KMS-11 (cell line): ENCODE measurements around the gene SLC1A7.

Source experiments
- H2AFZ ChIP-seq: fragments of 200-600 bp; sonication (generic); 2 replicates; pipeline ENCODE4 v1.6.1; 2016; ENCODE audit warnings: antibody characterized with exemption, mixed run types, low read depth
- H3K27ac ChIP-seq: fragments of 200-600 bp; sonication (generic); 2 replicates; pipeline ENCODE4 v1.6.1; 2016; ENCODE audit warnings: mild to moderate bottlenecking, mixed run types
- H3K27me3 ChIP-seq: fragments of 200-600 bp; sonication (generic); 2 replicates; pipeline ENCODE4 v1.6.1; 2017; ENCODE audit warnings: mild to moderate bottlenecking, low read depth, mixed run types, moderate library complexity; ENCODE audit not compliant: insufficient read depth
- H3K36me3 ChIP-seq: fragments of 200-600 bp; sonication (generic); 2 replicates; pipeline ENCODE4 v1.6.1; 2017; ENCODE audit warnings: mild to moderate bottlenecking, mixed run types; ENCODE audit not compliant: insufficient read depth
- H3K4me1 ChIP-seq: fragments of 200-600 bp; sonication (generic); 2 replicates; pipeline ENCODE4 v1.6.1; 2016; ENCODE audit warnings: mild to moderate bottlenecking, low read depth, mixed run types; ENCODE audit not compliant: poor library complexity, severe bottlenecking
- H3K4me2 ChIP-seq: fragments of 200-600 bp; sonication (generic); 2 replicates; pipeline ENCODE4 v1.7.0; 2016; ENCODE audit warnings: mild to moderate bottlenecking, mixed run types
- H3K4me3 ChIP-seq: fragments of 200-600 bp; sonication (generic); IDR thresholded peaks from 2 replicates; pipeline ENCODE4 v1.6.1; 2017; ENCODE audit warnings: low read depth, low read length, mixed read lengths; ENCODE audit not compliant: insufficient read depth
- H3K79me2 ChIP-seq: fragments of 200-600 bp; sonication (generic); 2 replicates; pipeline ENCODE4 v1.6.1; 2016; ENCODE audit warnings: low read depth, mixed run types; ENCODE audit not compliant: insufficient read depth
- H3K9ac ChIP-seq: fragments of 200-600 bp; sonication (generic); 2 replicates; pipeline ENCODE4 v1.6.1; 2016; ENCODE audit warnings: mild to moderate bottlenecking, mixed run types
- H4K20me1 ChIP-seq: fragments of 200-600 bp; sonication (generic); 2 replicates; pipeline ENCODE4 v1.6.1; 2016; ENCODE audit warnings: mild to moderate bottlenecking, mixed run types; ENCODE audit not compliant: insufficient read depth
- TF ChIP-seq, protein P1 (sequence below): fragments of 200-600 bp; sonication (generic); conservative IDR thresholded peaks from 2 replicates; pipeline ENCODE4 v1.6.1; 2017; ENCODE audit warnings: low read depth, mild to moderate bottlenecking, antibody characterized with exemption, low read length, moderate library complexity, mixed read lengths

SLC1A7 gene

DNA sequence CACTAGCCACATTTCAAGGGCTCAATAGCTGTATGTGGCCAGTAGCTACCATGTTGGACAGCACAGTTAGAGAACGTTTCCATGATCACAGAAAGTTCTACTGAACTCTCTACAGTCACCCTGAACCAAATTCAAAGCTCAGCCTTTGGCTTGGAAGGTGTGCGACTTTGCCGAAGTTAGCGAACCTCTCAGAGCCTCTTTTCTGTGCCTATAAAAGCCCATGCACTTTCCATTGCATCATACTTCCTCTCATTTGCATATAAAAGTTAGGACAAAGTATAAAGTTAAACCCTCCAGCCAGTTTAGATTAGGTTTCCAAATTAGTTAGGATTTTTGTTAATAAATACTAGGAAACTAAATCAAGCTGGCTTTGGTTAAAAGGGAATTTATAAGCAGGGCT is 4.7 kb upstream of the SLC1A7 start:
- Histone ChIP-seq H3K9ac (no peak overlapping the region), H4K20me1 (no peaks in the 10 kb centered on the region), H3K27ac (no peak overlapping the region), H2AFZ (no peak overlapping the region), H3K4me1 (no peaks in the 10 kb centered on the region), H3K36me3 (no peaks in the 10 kb centered on the region), H3K79me2 (no peaks in the 10 kb centered on the region), H3K27me3 (no peaks in the 10 kb centered on the region), H3K4me2 (no peak overlapping the region), H3K4me3 (no peak overlapping the region)
- TF ChIP-seq, protein P1, sequence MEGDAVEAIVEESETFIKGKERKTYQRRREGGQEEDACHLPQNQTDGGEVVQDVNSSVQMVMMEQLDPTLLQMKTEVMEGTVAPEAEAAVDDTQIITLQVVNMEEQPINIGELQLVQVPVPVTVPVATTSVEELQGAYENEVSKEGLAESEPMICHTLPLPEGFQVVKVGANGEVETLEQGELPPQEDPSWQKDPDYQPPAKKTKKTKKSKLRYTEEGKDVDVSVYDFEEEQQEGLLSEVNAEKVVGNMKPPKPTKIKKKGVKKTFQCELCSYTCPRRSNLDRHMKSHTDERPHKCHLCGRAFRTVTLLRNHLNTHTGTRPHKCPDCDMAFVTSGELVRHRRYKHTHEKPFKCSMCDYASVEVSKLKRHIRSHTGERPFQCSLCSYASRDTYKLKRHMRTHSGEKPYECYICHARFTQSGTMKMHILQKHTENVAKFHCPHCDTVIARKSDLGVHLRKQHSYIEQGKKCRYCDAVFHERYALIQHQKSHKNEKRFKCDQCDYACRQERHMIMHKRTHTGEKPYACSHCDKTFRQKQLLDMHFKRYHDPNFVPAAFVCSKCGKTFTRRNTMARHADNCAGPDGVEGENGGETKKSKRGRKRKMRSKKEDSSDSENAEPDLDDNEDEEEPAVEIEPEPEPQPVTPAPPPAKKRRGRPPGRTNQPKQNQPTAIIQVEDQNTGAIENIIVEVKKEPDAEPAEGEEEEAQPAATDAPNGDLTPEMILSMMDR, result no peak

DNA sequence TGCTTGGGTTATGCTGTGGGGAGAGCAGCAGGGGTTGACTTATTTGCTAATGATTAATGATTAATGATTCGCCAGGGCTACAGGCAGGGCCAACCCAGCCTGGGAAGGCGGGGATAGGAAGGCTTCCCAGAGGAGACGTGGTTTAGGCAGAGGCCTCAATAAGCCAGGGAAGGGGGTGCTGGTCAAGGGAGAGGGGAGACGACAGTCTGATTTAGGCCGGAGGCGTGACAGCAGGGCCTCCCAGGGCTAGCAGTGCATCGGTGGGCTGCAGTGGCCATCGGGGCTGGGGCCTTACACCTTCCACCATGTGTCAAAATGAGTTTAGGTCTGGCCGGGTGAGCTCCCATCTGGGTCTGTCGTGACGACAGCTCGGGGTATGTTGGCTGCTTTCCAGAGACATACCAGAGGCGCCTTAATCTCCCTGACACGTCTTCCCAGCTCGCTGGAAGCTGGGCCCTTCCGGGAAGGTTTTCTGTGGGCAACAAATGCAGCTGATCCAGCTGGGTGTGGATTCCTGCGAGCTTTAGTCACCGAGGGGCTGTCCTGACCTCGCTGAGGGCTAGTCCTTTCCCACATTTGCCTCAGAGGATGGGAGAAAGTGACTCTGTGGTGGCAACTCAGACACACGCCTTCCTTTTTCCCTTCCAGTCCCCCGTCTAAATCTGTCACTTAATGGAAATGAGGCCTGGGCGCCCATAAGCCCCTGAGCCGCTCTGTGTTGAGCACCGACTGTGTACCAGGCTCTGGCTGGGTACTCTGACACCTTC is 3.7 kb upstream of the SLC1A7 start:
- H3K36me3 ChIP-seq, result no peaks in the 10 kb centered on the region
- no peak overlapping the region for H3K4me3 ChIP-seq
- H3K79me2 ChIP-seq, result no peaks in the 10 kb centered on the region
- H3K27me3 ChIP-seq, result no peaks in the 10 kb centered on the region
- H3K9ac ChIP-seq, result no peak overlapping the region
- TF ChIP-seq, protein P1, result no peak
- H3K27ac ChIP-seq, result no peak overlapping the region
- H3K4me2 ChIP-seq, result no peak overlapping the region
- H2AFZ ChIP-seq, result no peak overlapping the region
- H4K20me1 ChIP-seq, result no peaks in the 10 kb centered on the region
- H3K4me1 ChIP-seq, result no peaks in the 10 kb centered on the region

- H3K4me2 ChIP-seq, result no peak overlapping the region
Measured at GRCh38 chr1:53145619-53145941, 3.1 kb upstream of the SLC1A7 start.

DNA sequence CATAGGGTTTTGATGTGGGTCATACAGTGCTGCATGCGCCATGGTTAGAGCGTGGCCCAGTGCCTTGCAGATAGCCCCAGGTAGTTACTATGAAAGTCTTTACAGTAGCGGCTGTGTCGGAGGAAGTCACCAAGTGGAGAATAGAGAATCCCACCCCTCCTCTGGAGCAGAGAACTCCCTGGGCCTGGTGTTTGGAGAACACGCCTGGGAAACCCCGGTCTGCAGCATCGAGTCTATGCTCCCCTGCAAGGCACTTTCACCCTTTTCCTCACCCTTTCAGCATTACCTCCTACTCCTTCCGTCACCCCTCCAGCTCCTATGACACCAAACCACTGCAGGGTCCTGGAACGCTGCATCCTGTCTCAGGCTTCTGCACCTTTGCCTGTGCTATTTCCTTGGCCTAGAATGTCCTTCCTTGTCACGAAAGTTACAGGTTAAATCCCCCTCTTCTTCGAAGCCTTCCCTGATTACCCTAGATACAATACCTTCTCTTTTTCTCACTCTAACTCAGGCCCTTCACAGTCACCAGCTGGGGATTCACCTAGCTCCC is 2.7 kb upstream of the SLC1A7 start:
- TF ChIP-seq, protein P1, result no peak
- Histone ChIP-seq H3K36me3 (no peaks in the 10 kb centered on the region), H4K20me1 (no peaks in the 10 kb centered on the region), H3K27ac (no peak overlapping the region), H3K4me3 (no peak overlapping the region), H2AFZ (no peak overlapping the region), H3K4me1 (no peaks in the 10 kb centered on the region), H3K9ac (no peak overlapping the region), H3K4me2 (no peak overlapping the region), H3K27me3 (no peaks in the 10 kb centered on the region), H3K79me2 (no peaks in the 10 kb centered on the region)

More at GRCh38 chr1:53145619-53145941, 3.1 kb upstream of the SLC1A7 start:
- Histone ChIP-seq H3K9ac (no peak overlapping the region), H3K79me2 (no peaks in the 10 kb centered on the region), H3K27ac (no peak overlapping the region), H4K20me1 (no peaks in the 10 kb centered on the region), H3K4me3 (no peak overlapping the region), H3K36me3 (no peaks in the 10 kb centered on the region), H3K4me1 (no peaks in the 10 kb centered on the region), H3K27me3 (no peaks in the 10 kb centered on the region), H2AFZ (no peak overlapping the region)
- TF ChIP-seq, protein P1, result no peak
